Colonic mucosa (tissue), 4 donors: ENCODE results near the gene CADM1. TPM values are rescaled to one million over a fixed set of nuclear protein-coding genes. Genes with fewer than 3 reads are reported as not detected.
A peak's percentile ranks its signal among the peaks of the same experiment; 100 is the strongest.

Experiments
- DNase-seq: peaks from one replicate; pipeline ENCODE4 v3.0.0-alpha.2; 2020
- H3K27ac ChIP-seq: fragments of 200-600 bp; one replicate; pipeline ENCODE4 v1.8.0; 2021
- H3K27me3 ChIP-seq: fragments of 200-600 bp; one replicate; pipeline ENCODE4 v1.8.0; 2021
- H3K36me3 ChIP-seq: fragments of 200-600 bp; one replicate; pipeline ENCODE4 v1.8.0; 2021
- H3K4me1 ChIP-seq: fragments of 200-600 bp; one replicate; pipeline ENCODE4 v1.8.0; 2021; ENCODE audit warnings: mild to moderate bottlenecking
- H3K4me3 ChIP-seq: fragments of 200-600 bp; one replicate; pipeline ENCODE4 v1.8.0; 2021
- H3K9ac ChIP-seq, 2 donors: one replicate each; pipeline ENCODE4 v1.7.0; 2013; ENCODE audit warnings: control low read depth in 2 of 2, low read depth in 2 of 2, low read length in 2 of 2
- H3K9me3 ChIP-seq: fragments of 200-600 bp; one replicate; pipeline ENCODE4 v1.8.0; 2021
- intact Hi-C: fragments of 100-400 bp; cut with DNase I; formaldehyde crosslinking; loops from one replicate; pipeline ENCODE4 v1.14.1; 2022
- total RNA-seq, 2 donors: library from RNA; stranded (reverse); fragmentation: NEBNext Ultra II Directional in 1 of 2; extraction: Animal tissue kit (Norgen Biotek cat#: 25700) in 1 of 2; gene quantifications; one replicate each; pipeline ENCODE4 v1.2.1, GENCODE V29; 2021
- TF ChIP-seq, protein P1 (sequence below): fragments of 200-600 bp; IDR thresholded peaks from one replicate; pipeline ENCODE4 v1.8.0; 2022; ENCODE audit warnings: antibody characterized with exemption, mild to moderate bottlenecking
- donor health status: healthy.
- donor health status: DM: no; HTN: no; CAD: no.
- donor health status: DM: no; HTN: no; CAD: no.

Gene CADM1
- total RNA-seq, 2 donors from 2014 or later, result 5.2 to 6.4 TPM

DNA sequence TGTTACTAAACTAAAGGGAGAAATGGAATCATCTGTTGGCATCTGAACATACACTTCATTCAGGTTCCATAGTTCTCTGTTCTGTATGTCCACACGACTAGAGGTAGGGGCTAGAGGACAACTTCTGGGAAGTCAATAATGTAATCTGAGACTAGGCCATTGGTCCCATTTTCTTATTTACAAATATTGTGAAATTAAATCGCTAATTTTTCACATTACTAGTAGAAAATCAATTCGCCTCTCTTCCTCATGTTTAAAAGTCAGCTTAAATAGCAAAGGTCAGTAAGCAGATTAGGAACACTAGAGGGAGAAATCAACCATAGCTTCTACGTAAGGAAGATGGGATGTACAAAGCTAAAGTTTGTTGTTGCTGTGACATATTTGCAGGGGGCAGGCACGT is 59.7 kb downstream of the CADM1 start:
- TF ChIP-seq, protein P1, sequence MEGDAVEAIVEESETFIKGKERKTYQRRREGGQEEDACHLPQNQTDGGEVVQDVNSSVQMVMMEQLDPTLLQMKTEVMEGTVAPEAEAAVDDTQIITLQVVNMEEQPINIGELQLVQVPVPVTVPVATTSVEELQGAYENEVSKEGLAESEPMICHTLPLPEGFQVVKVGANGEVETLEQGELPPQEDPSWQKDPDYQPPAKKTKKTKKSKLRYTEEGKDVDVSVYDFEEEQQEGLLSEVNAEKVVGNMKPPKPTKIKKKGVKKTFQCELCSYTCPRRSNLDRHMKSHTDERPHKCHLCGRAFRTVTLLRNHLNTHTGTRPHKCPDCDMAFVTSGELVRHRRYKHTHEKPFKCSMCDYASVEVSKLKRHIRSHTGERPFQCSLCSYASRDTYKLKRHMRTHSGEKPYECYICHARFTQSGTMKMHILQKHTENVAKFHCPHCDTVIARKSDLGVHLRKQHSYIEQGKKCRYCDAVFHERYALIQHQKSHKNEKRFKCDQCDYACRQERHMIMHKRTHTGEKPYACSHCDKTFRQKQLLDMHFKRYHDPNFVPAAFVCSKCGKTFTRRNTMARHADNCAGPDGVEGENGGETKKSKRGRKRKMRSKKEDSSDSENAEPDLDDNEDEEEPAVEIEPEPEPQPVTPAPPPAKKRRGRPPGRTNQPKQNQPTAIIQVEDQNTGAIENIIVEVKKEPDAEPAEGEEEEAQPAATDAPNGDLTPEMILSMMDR, result no peak
- no peak overlapping the region for H3K9ac ChIP-seq
- DNase-seq, result no peak
- H3K9me3 ChIP-seq, result no peaks in the 10 kb centered on the region
- H3K27ac ChIP-seq, result no peak overlapping the region
- no peaks in the 10 kb centered on the region for H3K36me3 ChIP-seq
- H3K27me3 ChIP-seq, result no peaks in the 10 kb centered on the region
- H3K4me1 ChIP-seq, result no peaks in the 10 kb centered on the region
- intact Hi-C loops, result no loop called here
- peak overlapping the region; percentile 2 for H3K4me3 ChIP-seq

DNA sequence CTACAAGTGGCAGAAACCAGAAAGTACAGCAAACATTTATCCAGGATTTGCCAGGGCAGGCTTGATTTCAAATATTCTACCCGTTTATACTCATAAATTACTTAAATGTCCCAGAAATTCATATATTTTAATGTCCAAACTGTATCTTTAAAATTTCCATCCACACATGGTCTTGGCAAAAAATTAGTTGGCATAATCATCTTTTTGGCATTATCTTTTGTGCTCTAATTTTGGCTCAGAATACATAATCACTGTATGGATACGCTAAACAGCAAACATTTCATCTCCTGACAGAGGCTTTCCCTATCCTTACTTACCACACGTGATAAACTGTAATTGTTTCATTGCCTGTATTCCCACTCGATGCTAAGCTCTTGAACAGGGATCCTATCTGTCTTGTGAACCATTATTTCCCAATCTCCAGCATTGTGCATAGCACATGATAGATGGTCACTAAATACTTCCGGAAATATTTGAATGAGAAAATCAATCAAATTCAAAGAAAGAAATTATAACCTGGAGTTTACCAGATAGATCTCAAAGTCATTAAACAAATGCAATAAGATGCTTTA is 64.2 kb downstream of the CADM1 start:
- Histone ChIP-seq H3K4me3 (no peak overlapping the region), H3K4me1 (no peaks in the 10 kb centered on the region), H3K27ac (no peak overlapping the region), H3K36me3 (no peaks in the 10 kb centered on the region), H3K27me3 (no peaks in the 10 kb centered on the region), H3K9me3 (no peaks in the 10 kb centered on the region), H3K9ac (no peak overlapping the region)
- DNase-seq, result no peak
- TF ChIP-seq, protein P1, result no peak
- intact Hi-C loops, result no loop called here

DNA sequence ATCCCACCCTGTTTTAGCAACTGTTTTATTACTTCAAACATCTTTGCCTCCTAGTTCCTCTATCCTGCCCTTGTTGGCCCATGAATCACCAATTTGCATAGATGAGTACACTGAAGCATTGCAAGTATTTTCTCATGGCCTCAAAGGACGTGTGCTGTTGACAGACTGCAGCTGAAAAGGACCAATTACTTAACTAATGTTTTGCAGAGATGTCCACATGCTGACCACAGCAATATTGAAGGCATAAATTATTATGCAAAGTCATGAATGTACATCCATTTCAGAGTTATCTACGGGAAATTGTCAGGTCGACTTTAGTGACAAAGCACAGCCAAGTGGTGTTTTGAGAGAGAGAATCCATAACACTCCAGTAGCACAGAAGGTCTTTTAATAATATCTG is 64.8 kb downstream of the CADM1 start:
- Histone ChIP-seq H3K4me3 (no peak overlapping the region), H3K36me3 (no peaks in the 10 kb centered on the region), H3K9me3 (no peaks in the 10 kb centered on the region), H3K27me3 (no peaks in the 10 kb centered on the region), H3K4me1 (no peaks in the 10 kb centered on the region), H3K27ac (no peak overlapping the region), H3K9ac (no peak overlapping the region)
- intact Hi-C loops, result no loop called here
- TF ChIP-seq, protein P1, result no peak
- DNase-seq, result no peak

DNA sequence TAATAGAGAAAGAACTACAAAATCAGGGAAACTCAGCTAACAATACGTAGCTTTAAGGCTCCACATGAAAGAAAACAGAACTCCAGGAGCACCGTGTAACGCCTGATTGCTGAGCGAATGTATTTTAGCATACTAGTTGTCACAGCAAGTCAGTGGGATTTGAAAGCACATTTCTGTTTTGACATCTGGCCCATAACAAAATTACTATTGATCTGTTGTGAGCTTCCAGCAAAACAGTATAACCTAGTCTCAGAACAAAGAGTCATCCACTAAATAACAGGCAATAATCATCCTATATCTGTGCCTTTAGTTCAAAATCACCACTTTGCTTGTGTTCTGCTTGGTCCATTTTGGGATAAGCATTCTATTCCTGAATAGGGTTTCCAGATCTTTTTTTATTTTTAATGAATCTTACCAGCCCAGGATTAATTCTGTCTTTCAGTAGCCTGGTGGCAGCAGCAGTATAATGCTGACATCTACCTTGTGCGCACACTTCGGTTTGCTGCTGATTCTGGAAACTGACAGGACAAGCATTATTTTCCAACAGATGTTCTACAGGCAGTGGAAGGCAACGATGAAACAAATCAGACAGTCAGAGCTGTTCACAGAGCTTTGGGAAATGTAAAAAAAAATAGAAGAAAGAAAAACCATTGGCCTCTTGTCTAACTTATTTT is 66.2 kb downstream of the CADM1 start:
- no peaks in the 10 kb centered on the region for H3K4me1 ChIP-seq
- H3K9ac ChIP-seq, result no peak overlapping the region
- no peaks in the 10 kb centered on the region for H3K9me3 ChIP-seq
- intact Hi-C loops, result no loop called here
- DNase-seq, result no peak
- H3K4me3 ChIP-seq, result no peak overlapping the region
- no peaks in the 10 kb centered on the region for H3K27me3 ChIP-seq
- no peak overlapping the region for H3K27ac ChIP-seq
- TF ChIP-seq, protein P1, result no peak
- H3K36me3 ChIP-seq, result no peaks in the 10 kb centered on the region

DNA sequence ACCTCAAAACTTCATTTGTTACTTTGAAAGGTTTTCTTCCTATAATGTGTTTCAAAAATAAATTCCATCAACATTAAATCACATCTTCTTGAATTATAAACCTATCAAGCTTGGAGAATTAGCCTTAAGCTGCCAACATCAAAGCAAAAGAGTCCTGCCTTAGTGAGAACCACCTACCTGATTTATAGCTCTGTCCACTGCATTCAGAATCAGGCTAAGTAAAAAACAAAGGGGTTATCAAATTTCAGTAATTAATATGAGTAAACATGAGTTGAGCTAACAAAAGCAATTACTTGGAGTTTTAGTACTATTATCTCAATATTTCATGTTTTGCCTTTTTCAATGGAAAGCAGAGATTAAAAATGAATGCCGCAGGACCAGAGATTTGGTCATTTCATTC is 73.9 kb downstream of the CADM1 start:
- Histone ChIP-seq H3K9ac (no peak overlapping the region), H3K4me1 (no peaks in the 10 kb centered on the region), H3K9me3 (no peaks in the 10 kb centered on the region), H3K36me3 (no peaks in the 10 kb centered on the region), H3K27me3 (no peaks in the 10 kb centered on the region), H3K27ac (no peak overlapping the region), H3K4me3 (no peak overlapping the region)
- TF ChIP-seq, protein P1, result no peak
- intact Hi-C loops, result no loop called here
- no peak for DNase-seq
